ENCODE results near the gene FAM118A. TPM values are rescaled to one million over a fixed set of nuclear protein-coding genes. Genes with fewer than 3 reads are reported as not detected.
A peak's percentile ranks its signal among the peaks of the same experiment; 100 is the strongest.

FAM118A gene
- total and polyA plus RNA-seq, 9 of the 15 experiments (the other 6 are each of a cell fraction or from before 2014, with no cell fraction given): 17.0 to 223 (median 59.4) TPM

- POLR2A ChIA-PET: no interaction called here
- in situ Hi-C loops (cut with MboI): no loop called here
- no peaks in the 10 kb centered on the region for H3K9me1 ChIP-seq (ENCODE audit: control insufficient read depth, insufficient read depth, low read length)
- H3K4me3 ChIP-seq: no peak overlapping the region
- H3K27ac ChIP-seq (ENCODE audit: extremely low read depth, low read depth, low read length): no peak overlapping the region
- no peaks in the 10 kb centered on the region for H3K4me1 ChIP-seq (replicated peaks in 1 of 2; ENCODE audit: control insufficient read depth in 2 of 2, insufficient read depth in 2 of 2, low read length in 2 of 2)
- FAIRE-seq (no peak), ATAC-seq (no peak), DNase-seq (ENCODE audit: extremely low read depth in 1 of 4, low spot score in 3 of 4) (no peak)
- no peak overlapping the region for H3K4me2 ChIP-seq (ENCODE audit: insufficient read depth, low read length)
- H3K9me3 ChIP-seq (replicated peaks; ENCODE audit: control insufficient read depth, insufficient read depth, low read depth, low read length): no peaks in the 10 kb centered on the region
- TF ChIP-seq POLR2G (IDR thresholded peaks at IDR 0.05; ENCODE audit: low read depth, low read length) (0 out of 2 replicates have a peak, but pooled peaks have one; percentile 18), CBFA2T2 (conservative IDR thresholded peaks at IDR 0.05) (no peak)
- no peak overlapping the region for H2AFZ ChIP-seq (ENCODE audit: low read depth, low read length)
- CTCF ChIA-PET (ENCODE audit: low intra/inter-chr PET ratio): no interaction called here
- intact Hi-C loops (cut with micrococcal nuclease): no loop called here
- peaks cover 87% of the 10 kb centered on the region; the same call in 2 of the 3 replicates for H3K36me3 ChIP-seq (ENCODE audit: control insufficient read depth, insufficient read depth, low read length)
- H3K9ac ChIP-seq (ENCODE audit: insufficient read depth in 1 of 2, low read depth in 2 of 2, low read length in 2 of 2): no peak overlapping the region
- no peaks in the 10 kb centered on the region for H3K79me2 ChIP-seq (ENCODE audit: control insufficient read depth, insufficient read depth, low read length)
- 85% methylated on average over 16 of the region's 26 CpGs for WGBS (ENCODE audit: insufficient coverage, low coverage, missing lambda C conversion rate)
- BruUV-seq (replicated peaks): no TSS peak
- no peaks in the 10 kb centered on the region for H3K27me3 ChIP-seq (ENCODE audit: control insufficient read depth in 2 of 2, insufficient read depth in 2 of 2, low read length in 2 of 2)
- no peaks in the 10 kb centered on the region for H4K20me1 ChIP-seq (replicated peaks; ENCODE audit: control insufficient read depth, insufficient read depth, low read length)
These were observed 25.5 kb downstream of the FAM118A start for GRCh38 chr22:45335021-45335818.

DNA sequence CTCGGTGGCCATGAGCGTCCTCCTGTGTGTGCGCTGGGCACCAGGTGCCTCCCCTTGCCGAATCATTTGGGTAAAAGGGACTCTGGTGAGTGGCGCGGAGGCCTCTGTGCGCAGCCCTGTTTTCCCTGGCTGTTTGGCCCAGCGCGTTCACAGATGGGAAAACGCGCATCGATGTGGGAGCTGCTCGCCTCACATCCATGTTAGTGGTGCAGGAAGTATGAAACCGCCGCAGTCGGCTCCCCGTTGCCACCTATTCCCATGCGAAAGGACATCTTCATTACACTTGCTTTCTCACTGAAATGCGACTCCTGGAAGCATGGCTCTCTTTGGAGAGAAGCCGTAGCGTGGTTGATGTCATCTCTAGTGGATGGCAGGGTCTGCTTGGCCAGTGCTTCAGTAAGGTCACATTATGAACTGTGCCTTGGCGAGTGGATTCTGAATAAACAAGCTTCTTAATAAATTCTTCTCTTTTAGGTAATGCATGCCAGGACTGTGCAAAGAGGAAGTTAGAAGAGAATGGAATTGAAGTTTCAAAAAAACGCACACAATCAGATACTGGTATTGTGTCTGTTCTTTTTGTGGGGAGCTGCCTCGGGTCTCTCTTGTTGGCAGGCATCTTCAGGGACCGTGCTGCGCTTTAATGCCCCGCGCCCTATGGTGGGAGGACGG is 26.3 kb downstream of the FAM118A start:
- Histone ChIP-seq H3K27me3 (ENCODE audit: control insufficient read depth in 2 of 2, insufficient read depth in 2 of 2, low read length in 2 of 2) (no peaks in the 10 kb centered on the region), H3K27ac (ENCODE audit: extremely low read depth, low read depth, low read length) (no peak overlapping the region), H3K79me2 (ENCODE audit: control insufficient read depth, insufficient read depth, low read length) (no peaks in the 10 kb centered on the region), H3K9me3 (replicated peaks; ENCODE audit: control insufficient read depth, insufficient read depth, low read depth, low read length) (no peaks in the 10 kb centered on the region), H4K20me1 (replicated peaks; ENCODE audit: control insufficient read depth, insufficient read depth, low read length) (no peaks in the 10 kb centered on the region), H3K36me3 (ENCODE audit: control insufficient read depth, insufficient read depth, low read length) (peaks cover 86% of the 10 kb centered on the region; the same call in 2 of the 3 replicates), H3K9me1 (ENCODE audit: control insufficient read depth, insufficient read depth, low read length) (no peaks in the 10 kb centered on the region), H3K4me3 (no peak overlapping the region), H3K4me1 (replicated peaks in 1 of 2; ENCODE audit: control insufficient read depth in 2 of 2, insufficient read depth in 2 of 2, low read length in 2 of 2) (no peaks in the 10 kb centered on the region), H3K9ac (ENCODE audit: insufficient read depth in 1 of 2, low read depth in 2 of 2, low read length in 2 of 2) (no peak overlapping the region), H2AFZ (ENCODE audit: low read depth, low read length) (no peak overlapping the region), H3K4me2 (ENCODE audit: insufficient read depth, low read length) (no peak overlapping the region)
- TF ChIP-seq, protein P1, sequence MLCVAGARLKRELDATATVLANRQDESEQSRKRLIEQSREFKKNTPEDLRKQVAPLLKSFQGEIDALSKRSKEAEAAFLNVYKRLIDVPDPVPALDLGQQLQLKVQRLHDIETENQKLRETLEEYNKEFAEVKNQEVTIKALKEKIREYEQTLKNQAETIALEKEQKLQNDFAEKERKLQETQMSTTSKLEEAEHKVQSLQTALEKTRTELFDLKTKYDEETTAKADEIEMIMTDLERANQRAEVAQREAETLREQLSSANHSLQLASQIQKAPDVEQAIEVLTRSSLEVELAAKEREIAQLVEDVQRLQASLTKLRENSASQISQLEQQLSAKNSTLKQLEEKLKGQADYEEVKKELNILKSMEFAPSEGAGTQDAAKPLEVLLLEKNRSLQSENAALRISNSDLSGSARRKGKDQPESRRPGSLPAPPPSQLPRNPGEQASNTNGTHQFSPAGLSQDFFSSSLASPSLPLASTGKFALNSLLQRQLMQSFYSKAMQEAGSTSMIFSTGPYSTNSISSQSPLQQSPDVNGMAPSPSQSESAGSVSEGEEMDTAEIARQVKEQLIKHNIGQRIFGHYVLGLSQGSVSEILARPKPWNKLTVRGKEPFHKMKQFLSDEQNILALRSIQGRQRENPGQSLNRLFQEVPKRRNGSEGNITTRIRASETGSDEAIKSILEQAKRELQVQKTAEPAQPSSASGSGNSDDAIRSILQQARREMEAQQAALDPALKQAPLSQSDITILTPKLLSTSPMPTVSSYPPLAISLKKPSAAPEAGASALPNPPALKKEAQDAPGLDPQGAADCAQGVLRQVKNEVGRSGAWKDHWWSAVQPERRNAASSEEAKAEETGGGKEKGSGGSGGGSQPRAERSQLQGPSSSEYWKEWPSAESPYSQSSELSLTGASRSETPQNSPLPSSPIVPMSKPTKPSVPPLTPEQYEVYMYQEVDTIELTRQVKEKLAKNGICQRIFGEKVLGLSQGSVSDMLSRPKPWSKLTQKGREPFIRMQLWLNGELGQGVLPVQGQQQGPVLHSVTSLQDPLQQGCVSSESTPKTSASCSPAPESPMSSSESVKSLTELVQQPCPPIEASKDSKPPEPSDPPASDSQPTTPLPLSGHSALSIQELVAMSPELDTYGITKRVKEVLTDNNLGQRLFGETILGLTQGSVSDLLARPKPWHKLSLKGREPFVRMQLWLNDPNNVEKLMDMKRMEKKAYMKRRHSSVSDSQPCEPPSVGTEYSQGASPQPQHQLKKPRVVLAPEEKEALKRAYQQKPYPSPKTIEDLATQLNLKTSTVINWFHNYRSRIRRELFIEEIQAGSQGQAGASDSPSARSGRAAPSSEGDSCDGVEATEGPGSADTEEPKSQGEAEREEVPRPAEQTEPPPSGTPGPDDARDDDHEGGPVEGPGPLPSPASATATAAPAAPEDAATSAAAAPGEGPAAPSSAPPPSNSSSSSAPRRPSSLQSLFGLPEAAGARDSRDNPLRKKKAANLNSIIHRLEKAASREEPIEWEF (CRISPR knock-in tag; IDR thresholded peaks at IDR 0.05): no peak
- 0 out of 2 replicates have a peak, but pooled peaks have one; percentile 19 for TF ChIP-seq POLR2G (IDR thresholded peaks at IDR 0.05; ENCODE audit: low read depth, low read length)
- FAIRE-seq (no peak), DNase-seq (ENCODE audit: extremely low read depth in 1 of 4, low spot score in 3 of 4) (no peak), ATAC-seq (no peak)
- in situ Hi-C loops (cut with MboI): no loop called here
- CTCF ChIA-PET (ENCODE audit: low intra/inter-chr PET ratio): no interaction called here
- intact Hi-C loops (cut with micrococcal nuclease): no loop called here
- no TSS peak for BruUV-seq (replicated peaks)
- POLR2A ChIA-PET: no interaction called here
- WGBS (ENCODE audit: insufficient coverage, low coverage, missing lambda C conversion rate): 99% methylated on average over 24 of the region's 29 CpGs

All from K562 (cell line).